Measurements from ENCODE around the gene CTNS.
"Not testable (repeated sequence)": the region's sequence is repeated elsewhere in the genome, so short reads cannot be mapped to it uniquely, and the experiment has no call there.

CTNS gene

GRCh38 chr17:3688852-3689261 is 52.3 kb downstream of the CTNS start:
- no peak for DNase-seq

- no peak for DNase-seq
Measured at GRCh38 chr17:3689262-3690093, 52.9 kb downstream of the CTNS start.

- no peak for DNase-seq
Measured at GRCh38 chr17:3690094-3690715, 53.6 kb downstream of the CTNS start.

GRCh38 chr17:3691617-3692067 is 55.1 kb downstream of the CTNS start:
- no peak for DNase-seq

GRCh38 chr17:3692346-3692745 is 55.8 kb downstream of the CTNS start:
- no peak for DNase-seq

GRCh38 chr17:3693141-3693540 is 56.6 kb downstream of the CTNS start:
- DNase-seq: no peak

- DNase-seq: peak; percentile 78
Measured at GRCh38 chr17:3693829-3694231, 57.3 kb downstream of the CTNS start.

GRCh38 chr17:3695129-3695722 is 58.7 kb downstream of the CTNS start:
- peak; percentile 9 for DNase-seq

GRCh38 chr17:3695723-3696411 is 59.3 kb downstream of the CTNS start, which contains the start of gene P2RX5:
Gene P2RX5 (minus strand): TSS chr17:3696155. CDS start chr17:3696005, 150 bp downstream.
- DNase-seq: peak; percentile 31

GRCh38 chr17:3697103-3697476 is 60.5 kb downstream of the CTNS start:
- no peak for DNase-seq

- no peak for DNase-seq
Measured at GRCh38 chr17:3698139-3698538, 61.6 kb downstream of the CTNS start.

GRCh38 chr17:3699951-3700350 is 63.4 kb downstream of the CTNS start:
- no peak for DNase-seq

- not testable (repeated sequence) for DNase-seq
Measured at GRCh38 chr17:3702041-3702539, 65.5 kb downstream of the CTNS start.

GRCh38 chr17:3704931-3705717 is 68.6 kb downstream of the CTNS start:
- DNase-seq: no peak

GRCh38 chr17:3705718-3705984 is 69.1 kb downstream of the CTNS start:
- DNase-seq: not testable (repeated sequence)

- DNase-seq: peak; percentile 17
Measured at GRCh38 chr17:3708366-3708765, 71.8 kb downstream of the CTNS start.

- DNase-seq: no peak
Measured at GRCh38 chr17:3710951-3711383, 74.4 kb downstream of the CTNS start.

Data from OCI-M1 (cell line).